Calu3 (cell line): Measurements from ENCODE around the gene CDH4. TPM values are rescaled to one million over a fixed set of nuclear protein-coding genes. Genes with fewer than 3 reads are reported as not detected.

Experiments
- BruUV-seq: library from RNA; stranded (reverse); fragments of 400-500 nt; replicated peaks from 2 replicates; lab custom pipeline; 2021; lab: Mats Ljungman, UMichigan
- CTCF ChIA-PET: fragments of 300-600 bp; sonication (Branson Sonifier 250); formaldehyde crosslinking; loops from one replicate; lab custom pipeline; 2022; ENCODE audit warnings: antibody characterized with exemption; lab: Charles Lee
- DNase-seq: peaks from one replicate; pipeline ENCODE4 v3.0.0; 2022
- H3K27ac Mint-ChIP-seq: one replicate; pipeline ENCODE4 v1.8.0; 2022; ENCODE audit warnings: mixed read lengths; ENCODE audit not compliant: unreplicated experiment
- H3K27me3 Mint-ChIP-seq: one replicate; pipeline ENCODE4 v1.8.0; 2022; ENCODE audit warnings: mixed read lengths; ENCODE audit not compliant: unreplicated experiment
- H3K36me3 Mint-ChIP-seq: one replicate; pipeline ENCODE4 v1.8.0; 2022; ENCODE audit warnings: mild to moderate bottlenecking, moderate library complexity, mixed read lengths; ENCODE audit not compliant: insufficient read depth, unreplicated experiment
- H3K4me1 Mint-ChIP-seq: one replicate; pipeline ENCODE4 v1.8.0; 2022; ENCODE audit warnings: mild to moderate bottlenecking, low read depth, mixed read lengths; ENCODE audit not compliant: unreplicated experiment
- H3K4me3 Mint-ChIP-seq: one replicate; pipeline ENCODE4 v1.8.0; 2022; ENCODE audit warnings: mild to moderate bottlenecking, low read depth, moderate library complexity, mixed read lengths; ENCODE audit not compliant: unreplicated experiment
- H3K9me3 Mint-ChIP-seq: one replicate; pipeline ENCODE4 v1.8.0; 2022; ENCODE audit warnings: low read depth, mixed read lengths; ENCODE audit not compliant: unreplicated experiment
- intact Hi-C: fragments of 100-400 bp; cut with micrococcal nuclease; formaldehyde crosslinking; loops from one replicate; pipeline ENCODE4 v1.10.0; 2022; ENCODE audit not compliant: unreplicated experiment
- total RNA-seq: library from RNA; stranded (reverse); gene quantifications from 2 replicates; pipeline ENCODE4 v1.2.3, GENCODE V29; 2022
- TF ChIP-seq, protein P1 (sequence below): fragments of 200-600 bp; IDR thresholded peaks from one replicate; pipeline ENCODE4 v1.8.0; 2022; ENCODE audit warnings: antibody characterized with exemption; ENCODE audit not compliant: unreplicated experiment

CDH4 gene
- total RNA-seq, 1 experiment from 2014 or later = not detected

- no peak overlapping the region for H3K4me3 Mint-ChIP-seq
- no peaks in the 10 kb centered on the region for H3K4me1 Mint-ChIP-seq
- intact Hi-C loops = no loop called here
Observed at GRCh38 chr20:61482056-61482887, 230.2 kb downstream of the CDH4 start.

GRCh38 chr20:61482901-61483300 lies 230.8 kb downstream of the CDH4 start:
- Mint-ChIP-seq H3K4me3 (no peak overlapping the region), H3K36me3 (no peaks in the 10 kb centered on the region), H3K9me3 (peaks cover 18% of the 10 kb centered on the region), H3K27ac (no peak overlapping the region), H3K27me3 (peaks cover 7% of the 10 kb centered on the region), H3K4me1 (no peaks in the 10 kb centered on the region)
- BruUV-seq = no TSS peak
- TF ChIP-seq, protein P1, sequence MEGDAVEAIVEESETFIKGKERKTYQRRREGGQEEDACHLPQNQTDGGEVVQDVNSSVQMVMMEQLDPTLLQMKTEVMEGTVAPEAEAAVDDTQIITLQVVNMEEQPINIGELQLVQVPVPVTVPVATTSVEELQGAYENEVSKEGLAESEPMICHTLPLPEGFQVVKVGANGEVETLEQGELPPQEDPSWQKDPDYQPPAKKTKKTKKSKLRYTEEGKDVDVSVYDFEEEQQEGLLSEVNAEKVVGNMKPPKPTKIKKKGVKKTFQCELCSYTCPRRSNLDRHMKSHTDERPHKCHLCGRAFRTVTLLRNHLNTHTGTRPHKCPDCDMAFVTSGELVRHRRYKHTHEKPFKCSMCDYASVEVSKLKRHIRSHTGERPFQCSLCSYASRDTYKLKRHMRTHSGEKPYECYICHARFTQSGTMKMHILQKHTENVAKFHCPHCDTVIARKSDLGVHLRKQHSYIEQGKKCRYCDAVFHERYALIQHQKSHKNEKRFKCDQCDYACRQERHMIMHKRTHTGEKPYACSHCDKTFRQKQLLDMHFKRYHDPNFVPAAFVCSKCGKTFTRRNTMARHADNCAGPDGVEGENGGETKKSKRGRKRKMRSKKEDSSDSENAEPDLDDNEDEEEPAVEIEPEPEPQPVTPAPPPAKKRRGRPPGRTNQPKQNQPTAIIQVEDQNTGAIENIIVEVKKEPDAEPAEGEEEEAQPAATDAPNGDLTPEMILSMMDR = no peak
- no peak for DNase-seq
- intact Hi-C loops = no loop called here
- CTCF ChIA-PET = no interaction called here

More at GRCh38 chr20:61482056-61482887, 230.2 kb downstream of the CDH4 start:
- peaks cover 22% of the 10 kb centered on the region for H3K9me3 Mint-ChIP-seq
- no peak overlapping the region for H3K27ac Mint-ChIP-seq
- peaks cover 13% of the 10 kb centered on the region for H3K27me3 Mint-ChIP-seq
- H3K36me3 Mint-ChIP-seq = no peaks in the 10 kb centered on the region
- BruUV-seq = no TSS peak
- DNase-seq = no peak
- CTCF ChIA-PET = no interaction called here
- TF ChIP-seq, protein P1 = no peak

DNA sequence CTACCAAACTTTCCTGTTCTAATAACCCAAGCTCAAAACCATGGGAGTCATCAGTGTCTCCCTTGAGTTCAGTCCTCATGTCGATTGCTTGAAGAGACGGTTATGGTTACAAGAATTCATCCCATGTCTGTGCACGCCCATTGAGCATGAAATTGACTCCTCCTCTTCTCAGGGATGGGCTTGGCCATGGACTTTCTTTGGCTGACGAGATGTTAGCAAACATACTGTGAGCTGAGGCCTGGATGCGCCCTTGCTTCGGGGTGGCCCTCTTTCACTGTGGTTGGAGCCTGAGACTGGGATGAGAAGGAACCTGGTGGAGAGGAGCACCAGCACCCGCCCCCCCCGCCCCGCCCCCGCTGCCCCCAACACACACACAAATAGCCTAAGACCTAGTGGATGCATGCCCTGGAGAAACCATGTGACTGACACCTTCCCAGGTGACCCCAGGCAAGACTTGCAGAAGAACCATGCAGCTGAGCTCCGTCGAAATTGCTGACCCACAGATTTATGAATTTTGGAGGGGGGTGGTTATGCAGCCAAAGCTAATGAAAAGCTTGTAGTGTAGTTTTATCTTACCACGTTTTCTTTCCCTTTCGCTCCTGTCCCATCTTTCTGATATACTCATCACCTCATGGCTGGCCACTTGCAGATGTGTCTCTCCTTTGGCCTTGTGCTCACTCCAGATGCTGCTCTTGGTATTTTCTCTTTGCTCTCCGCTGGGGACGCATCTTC lies 231.4 kb downstream of the CDH4 start:
- Mint-ChIP-seq H3K9me3 (peaks cover 13% of the 10 kb centered on the region), H3K4me1 (no peaks in the 10 kb centered on the region), H3K36me3 (no peaks in the 10 kb centered on the region), H3K27me3 (peaks cover under 1% of the 10 kb centered on the region), H3K4me3 (no peak overlapping the region), H3K27ac (no peak overlapping the region)
- CTCF ChIA-PET = no interaction called here
- BruUV-seq = no TSS peak
- TF ChIP-seq, protein P1 = no peak
- DNase-seq = no peak
- intact Hi-C loops = no loop called here

- H3K4me1 Mint-ChIP-seq = no peaks in the 10 kb centered on the region
- CTCF ChIA-PET = no interaction called here
- no peak for DNase-seq
- no peaks in the 10 kb centered on the region for H3K36me3 Mint-ChIP-seq
- no peaks in the 10 kb centered on the region for H3K27me3 Mint-ChIP-seq
- no peak overlapping the region for H3K27ac Mint-ChIP-seq
- intact Hi-C loops = no loop called here
- peaks cover 6% of the 10 kb centered on the region for H3K9me3 Mint-ChIP-seq
- no peak overlapping the region for H3K4me3 Mint-ChIP-seq
- TF ChIP-seq, protein P1 = no peak
- BruUV-seq = no TSS peak
Observed at GRCh38 chr20:61486198-61486597, 234.1 kb downstream of the CDH4 start.
